ENCODE measurements around the gene SETX. TPM values are rescaled to one million over a fixed set of nuclear protein-coding genes. Genes with fewer than 3 reads are reported as not detected.

Gene SETX
- total and polyA plus RNA-seq, 2 of the 13 experiments (the other 11 are each of a cell fraction or from before 2014, with no cell fraction given), result 13.2 to 39.0 TPM

GRCh38 chr9:132354637-132355355 is at the start of gene SETX (continued):
- TF ChIP-seq, protein P1, sequence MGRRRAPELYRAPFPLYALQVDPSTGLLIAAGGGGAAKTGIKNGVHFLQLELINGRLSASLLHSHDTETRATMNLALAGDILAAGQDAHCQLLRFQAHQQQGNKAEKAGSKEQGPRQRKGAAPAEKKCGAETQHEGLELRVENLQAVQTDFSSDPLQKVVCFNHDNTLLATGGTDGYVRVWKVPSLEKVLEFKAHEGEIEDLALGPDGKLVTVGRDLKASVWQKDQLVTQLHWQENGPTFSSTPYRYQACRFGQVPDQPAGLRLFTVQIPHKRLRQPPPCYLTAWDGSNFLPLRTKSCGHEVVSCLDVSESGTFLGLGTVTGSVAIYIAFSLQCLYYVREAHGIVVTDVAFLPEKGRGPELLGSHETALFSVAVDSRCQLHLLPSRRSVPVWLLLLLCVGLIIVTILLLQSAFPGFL (CRISPR knock-in tag; IDR thresholded peaks at IDR 0.05), result no peak
- TF ChIP-seq ZNF468 (CRISPR knock-in tag; IDR thresholded peaks at IDR 0.05) (no peak), ZNF17 (CRISPR knock-in tag; IDR thresholded peaks at IDR 0.05) (no peak), CEBPB (IDR thresholded peaks at IDR 0.05; ENCODE audit: borderline replicate concordance, low read depth, low read length) (no peak), HMG20B (CRISPR knock-in tag; conservative IDR thresholded peaks at IDR 0.05) (no peak), SCMH1 (CRISPR knock-in tag; IDR thresholded peaks at IDR 0.05; ENCODE audit: borderline replicate concordance) (no peak), HNF4G (IDR thresholded peaks at IDR 0.05; ENCODE audit: borderline replicate concordance, low read depth, low read length) (peak; percentile 22; the same call in 1 of the 2 replicates), HNF4G (CRISPR knock-in tag; IDR thresholded peaks at IDR 0.05; ENCODE audit: borderline replicate concordance, low read depth) (no peak), AHDC1 (CRISPR knock-in tag; IDR thresholded peaks at IDR 0.05; ENCODE audit: borderline replicate concordance) (no peak), ZMYM2 (CRISPR knock-in tag; IDR thresholded peaks at IDR 0.05) (no peak), SP2 (CRISPR knock-in tag; IDR thresholded peaks at IDR 0.05) (peak; percentile 73)
- TF ChIP-seq, protein P2, sequence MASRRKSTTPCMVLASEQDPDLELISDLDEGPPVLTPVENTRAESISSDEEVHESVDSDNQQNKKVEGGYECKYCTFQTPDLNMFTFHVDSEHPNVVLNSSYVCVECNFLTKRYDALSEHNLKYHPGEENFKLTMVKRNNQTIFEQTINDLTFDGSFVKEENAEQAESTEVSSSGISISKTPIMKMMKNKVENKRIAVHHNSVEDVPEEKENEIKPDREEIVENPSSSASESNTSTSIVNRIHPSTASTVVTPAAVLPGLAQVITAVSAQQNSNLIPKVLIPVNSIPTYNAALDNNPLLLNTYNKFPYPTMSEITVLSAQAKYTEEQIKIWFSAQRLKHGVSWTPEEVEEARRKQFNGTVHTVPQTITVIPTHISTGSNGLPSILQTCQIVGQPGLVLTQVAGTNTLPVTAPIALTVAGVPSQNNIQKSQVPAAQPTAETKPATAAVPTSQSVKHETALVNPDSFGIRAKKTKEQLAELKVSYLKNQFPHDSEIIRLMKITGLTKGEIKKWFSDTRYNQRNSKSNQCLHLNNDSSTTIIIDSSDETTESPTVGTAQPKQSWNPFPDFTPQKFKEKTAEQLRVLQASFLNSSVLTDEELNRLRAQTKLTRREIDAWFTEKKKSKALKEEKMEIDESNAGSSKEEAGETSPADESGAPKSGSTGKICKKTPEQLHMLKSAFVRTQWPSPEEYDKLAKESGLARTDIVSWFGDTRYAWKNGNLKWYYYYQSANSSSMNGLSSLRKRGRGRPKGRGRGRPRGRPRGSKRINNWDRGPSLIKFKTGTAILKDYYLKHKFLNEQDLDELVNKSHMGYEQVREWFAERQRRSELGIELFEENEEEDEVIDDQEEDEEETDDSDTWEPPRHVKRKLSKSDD (CRISPR knock-in tag; IDR thresholded peaks at IDR 0.05; ENCODE audit: low read depth), result no peak
- TF ChIP-seq, protein P3, sequence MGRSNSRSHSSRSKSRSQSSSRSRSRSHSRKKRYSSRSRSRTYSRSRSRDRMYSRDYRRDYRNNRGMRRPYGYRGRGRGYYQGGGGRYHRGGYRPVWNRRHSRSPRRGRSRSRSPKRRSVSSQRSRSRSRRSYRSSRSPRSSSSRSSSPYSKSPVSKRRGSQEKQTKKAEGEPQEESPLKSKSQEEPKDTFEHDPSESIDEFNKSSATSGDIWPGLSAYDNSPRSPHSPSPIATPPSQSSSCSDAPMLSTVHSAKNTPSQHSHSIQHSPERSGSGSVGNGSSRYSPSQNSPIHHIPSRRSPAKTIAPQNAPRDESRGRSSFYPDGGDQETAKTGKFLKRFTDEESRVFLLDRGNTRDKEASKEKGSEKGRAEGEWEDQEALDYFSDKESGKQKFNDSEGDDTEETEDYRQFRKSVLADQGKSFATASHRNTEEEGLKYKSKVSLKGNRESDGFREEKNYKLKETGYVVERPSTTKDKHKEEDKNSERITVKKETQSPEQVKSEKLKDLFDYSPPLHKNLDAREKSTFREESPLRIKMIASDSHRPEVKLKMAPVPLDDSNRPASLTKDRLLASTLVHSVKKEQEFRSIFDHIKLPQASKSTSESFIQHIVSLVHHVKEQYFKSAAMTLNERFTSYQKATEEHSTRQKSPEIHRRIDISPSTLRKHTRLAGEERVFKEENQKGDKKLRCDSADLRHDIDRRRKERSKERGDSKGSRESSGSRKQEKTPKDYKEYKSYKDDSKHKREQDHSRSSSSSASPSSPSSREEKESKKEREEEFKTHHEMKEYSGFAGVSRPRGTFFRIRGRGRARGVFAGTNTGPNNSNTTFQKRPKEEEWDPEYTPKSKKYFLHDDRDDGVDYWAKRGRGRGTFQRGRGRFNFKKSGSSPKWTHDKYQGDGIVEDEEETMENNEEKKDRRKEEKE (IDR thresholded peaks at IDR 0.05), result no peak
